H1 (cell line): Measurements from ENCODE around the gene CWC27. TPM values are rescaled to one million over a fixed set of nuclear protein-coding genes. Genes with fewer than 3 reads are reported as not detected.

Source experiments
- CTCF ChIA-PET: fragments of 300-600 bp; sonication (Branson Sonifier 250); formaldehyde crosslinking; loops from one replicate; lab custom pipeline; 2021; ENCODE audit not compliant: partially characterized antibody; lab: Charles Lee
- POLR2A ChIA-PET: fragments of 300-600 bp; sonication (Branson Sonifier 250); formaldehyde crosslinking; loops from one replicate; lab custom pipeline; 2021; ENCODE audit warnings: inconsistent platforms; ENCODE audit not compliant: partially characterized antibody; lab: Charles Lee
- DNase-seq, 2 experiments: peaks; one replicate each; pipeline versions ENCODE4 v3.0.0 to v3.0.0-alpha.2; 2010 to 2022; ENCODE audit warnings: low spot score in 2 of 2, low read depth in 1 of 2, mixed read lengths in 1 of 2
- FAIRE-seq: peaks from 2 replicates; lab custom pipeline; 2011; peaks lifted over from hg19 to GRCh38; lab: Jason Lieb, UNC
- H2AFZ ChIP-seq: 2 replicates; pipeline ENCODE4 v1.8.1; 2012; ENCODE audit warnings: low read length, inconsistent platforms
- H2AK5ac ChIP-seq: 2 replicates; pipeline ENCODE4 v1.6.1; 2013; ENCODE audit warnings: low read depth, low read length
- H2BK120ac ChIP-seq: replicated peaks from 2 replicates; pipeline ENCODE3; 2013; ENCODE audit warnings: low read depth, low read length, inconsistent platforms
- H2BK12ac ChIP-seq: 2 replicates; pipeline ENCODE4 v1.6.1; 2013; ENCODE audit warnings: low read depth, low read length
- H2BK15ac ChIP-seq: 2 replicates; pipeline ENCODE4 v1.6.1; 2013; ENCODE audit warnings: low read length
- H2BK20ac ChIP-seq: 2 replicates; pipeline ENCODE4 v1.6.1; 2013; ENCODE audit warnings: low read length
- H2BK5ac ChIP-seq: 2 replicates; pipeline ENCODE4 v1.6.1; 2013; ENCODE audit warnings: low read depth, low read length
- H3K14ac ChIP-seq: 2 replicates; pipeline ENCODE4 v1.6.1; 2013; ENCODE audit warnings: inconsistent platforms; ENCODE audit not compliant: insufficient read length
- H3K18ac ChIP-seq: 2 replicates; pipeline ENCODE4 v1.6.1; 2013; ENCODE audit warnings: low read length; ENCODE audit errors: extremely low read depth
- H3K23ac ChIP-seq: 2 replicates; pipeline ENCODE4 v1.6.1; 2013; ENCODE audit warnings: inconsistent platforms; ENCODE audit not compliant: insufficient read length
- H3K23me2 ChIP-seq: 2 replicates; pipeline ENCODE4 v1.6.1; 2013; ENCODE audit warnings: low read depth, low read length
- H3K27ac ChIP-seq: 2 replicates; pipeline ENCODE4 v1.6.1; 2011; ENCODE audit warnings: low read depth, low read length, inconsistent platforms
- H3K27me3 ChIP-seq, 4 experiments: replicated peaks in 1 of 4; 1 replicate in 1 of 4; 2 replicates in 3 of 4; pipeline versions ENCODE4 v1.6.1 to v1.8.1; 2011 to 2013; ENCODE audit warnings: low read length in 3 of 4, mild to moderate bottlenecking in 3 of 4, inconsistent platforms in 2 of 4, mixed read lengths in 2 of 4, moderate library complexity in 1 of 4; ENCODE audit not compliant: control insufficient read depth in 3 of 4, insufficient read depth in 3 of 4; ENCODE audit errors: extremely low read depth in 1 of 4
- H3K36me3 ChIP-seq, 4 experiments: 2 replicates each; pipeline versions ENCODE4 v1.6.1 to v1.8.1; 2011 to 2013; ENCODE audit warnings: mild to moderate bottlenecking in 4 of 4, low read length in 3 of 4, moderate library complexity in 2 of 4, control low read depth in 1 of 4, inconsistent platforms in 1 of 4; ENCODE audit not compliant: insufficient read depth in 4 of 4, control insufficient read depth in 2 of 4
- H3K4ac ChIP-seq: replicated peaks from 2 replicates; pipeline ENCODE3; 2013; ENCODE audit warnings: low read length, low read depth, mixed read lengths, inconsistent platforms; ENCODE audit not compliant: insufficient read length
- H3K4me1 ChIP-seq, 4 experiments: replicated peaks in 1 of 4; 1 replicate in 1 of 4; 2 replicates in 3 of 4; pipeline versions ENCODE4 v1.6.1 to v1.8.1; 2011 to 2013; ENCODE audit warnings: low read length in 3 of 4, inconsistent platforms in 2 of 4, mixed read lengths in 1 of 4; ENCODE audit not compliant: insufficient read depth in 4 of 4, control insufficient read depth in 3 of 4
- H3K4me2 ChIP-seq, 2 experiments: 2 replicates each; pipeline versions ENCODE4 v1.6.1 to v1.8.1; 2011 to 2013; ENCODE audit warnings: low read depth in 2 of 2, low read length in 2 of 2, control low read depth in 1 of 2, inconsistent platforms in 1 of 2, mild to moderate bottlenecking in 1 of 2; ENCODE audit not compliant: insufficient read depth in 1 of 2
- H3K4me3 ChIP-seq, 4 experiments: fragments of 200-600, 300-600 bp in 1 of 4; sonication (generic), shearing (Covaris generic), sonication (Bioruptor Twin) in 1 of 4; 2 replicates each; pipeline versions ENCODE4 v1.5.1 to v1.8.1; 2011 to 2016; ENCODE audit warnings: low read length in 4 of 4, low read depth in 3 of 4, control low read depth in 2 of 4, inconsistent platforms in 2 of 4, mild to moderate bottlenecking in 2 of 4, mixed read lengths in 1 of 4, moderate library complexity in 1 of 4; ENCODE audit not compliant: insufficient read depth in 2 of 4; ENCODE audit errors: extremely low read depth in 1 of 4
- H3K56ac ChIP-seq: replicated peaks from 2 replicates; pipeline ENCODE3; 2013; ENCODE audit warnings: low read depth, mild to moderate bottlenecking, mixed read lengths, low read length, inconsistent platforms; ENCODE audit not compliant: insufficient read length
- H3K79me1 ChIP-seq: 2 replicates; pipeline ENCODE4 v1.6.1; 2013; ENCODE audit warnings: low read depth, low read length, control low read depth
- H3K79me2 ChIP-seq, 2 experiments: 2 replicates each; pipeline versions ENCODE4 v1.6.1 to v1.8.1; 2012 to 2013; ENCODE audit warnings: low read length in 2 of 2, mild to moderate bottlenecking in 2 of 2, inconsistent platforms in 1 of 2; ENCODE audit not compliant: insufficient read depth in 2 of 2, control insufficient read depth in 1 of 2
- H3K9ac ChIP-seq, 4 experiments: replicated peaks in 1 of 4; 1 replicate in 1 of 4; 2 replicates in 3 of 4; pipeline versions ENCODE4 v1.6.1 to v1.8.1; 2011 to 2013; ENCODE audit warnings: low read depth in 3 of 4, low read length in 3 of 4, control low read depth in 2 of 4, mild to moderate bottlenecking in 2 of 4, moderate library complexity in 2 of 4, inconsistent platforms in 1 of 4; ENCODE audit errors: extremely low read depth in 1 of 4
- H3K9me3 ChIP-seq, 2 experiments: 2 replicates each; pipeline versions ENCODE4 v1.6.1 to v1.8.1; 2012 to 2013; ENCODE audit warnings: mild to moderate bottlenecking in 2 of 2, moderate library complexity in 2 of 2, control low read depth in 1 of 2, inconsistent platforms in 1 of 2, low read depth in 1 of 2, low read length in 1 of 2, mixed read lengths in 1 of 2; ENCODE audit not compliant: insufficient read depth in 2 of 2
- H4K20me1 ChIP-seq, 2 experiments: replicated peaks in 1 of 2; 2 replicates each; pipeline versions ENCODE3 to v1.8.1; 2011 to 2013; ENCODE audit warnings: inconsistent platforms in 2 of 2, low read length in 2 of 2, mild to moderate bottlenecking in 1 of 2; ENCODE audit not compliant: insufficient read depth in 2 of 2, control insufficient read depth in 1 of 2
- H4K5ac ChIP-seq: 2 replicates; pipeline ENCODE4 v1.6.1; 2013; ENCODE audit warnings: low read length, low read depth, mixed read lengths, inconsistent platforms; ENCODE audit not compliant: insufficient read length
- H4K8ac ChIP-seq: 2 replicates; pipeline ENCODE4 v1.8.0; 2013; ENCODE audit warnings: mild to moderate bottlenecking, moderate library complexity, low read length, inconsistent platforms; ENCODE audit not compliant: insufficient read depth; ENCODE audit errors: extremely low read depth
- H4K91ac ChIP-seq: replicated peaks from 2 replicates; pipeline ENCODE3; 2013; ENCODE audit warnings: low read length, mixed read lengths, inconsistent platforms; ENCODE audit not compliant: insufficient read length
- EGR1 ChIP-seq: IDR thresholded peaks from 2 replicates; pipeline ENCODE4 v1.6.1; 2011; ENCODE audit warnings: low read depth, low read length, borderline replicate concordance
- RBBP5 ChIP-seq: IDR thresholded peaks from 2 replicates; pipeline ENCODE4 v1.7.1; 2012; ENCODE audit warnings: low read depth, mild to moderate bottlenecking, inconsistent platforms, low read length, moderate library complexity, borderline replicate concordance
- RNF2 ChIP-seq: fragments of 200-900, 300-1000 bp; sonication (generic); IDR thresholded peaks from 2 replicates; pipeline ENCODE4 v1.7.1; 2016; ENCODE audit warnings: borderline replicate concordance, low read depth, mild to moderate bottlenecking, antibody characterized with exemption, low read length; ENCODE audit not compliant: poor library complexity, severe bottlenecking; ENCODE audit errors: missing control alignments
- SP1 ChIP-seq: IDR thresholded peaks from 2 replicates; pipeline ENCODE4 v1.6.1; 2011; ENCODE audit warnings: low read depth, low read length
- SUZ12 ChIP-seq: fragments of 200-600 bp; sonication (generic); IDR thresholded peaks from 2 replicates; pipeline ENCODE4 v1.6.1; 2012; ENCODE audit warnings: mild to moderate bottlenecking, inconsistent platforms, low read length, moderate library complexity, mixed read lengths
- TCF12 ChIP-seq: IDR thresholded peaks from 2 replicates; pipeline ENCODE4 v1.6.1; 2011; ENCODE audit warnings: low read depth, mild to moderate bottlenecking, low read length
- YY1 ChIP-seq: IDR thresholded peaks from 2 replicates; pipeline ENCODE4 v1.6.1; 2011; ENCODE audit warnings: low read depth, mild to moderate bottlenecking, low read length
- WGBS, 2 experiments: shearing (Covaris generic) in 1 of 2; methylation state at CpG; one replicate each; pipeline versions ENCODE4 v1.1.6 to v1.1.7; 2013 to 2015; ENCODE audit warnings: low lambda C conversion rate in 2 of 2, mixed read lengths in 2 of 2, inconsistent platforms in 1 of 2, low coverage in 1 of 2, missing lambda C conversion rate in 1 of 2; ENCODE audit not compliant: insufficient replicate concordance in 2 of 2, insufficient coverage in 1 of 2, insufficient read length in 1 of 2; ENCODE audit errors: extremely low coverage in 1 of 2, missing lambda C conversion rate in 1 of 2; 5-methylcytosine and 5-hydroxymethylcytosine counted together
- polyA plus RNA-seq, 7 experiments: library from polyadenylated mRNA; depleted of rRNA in 3 of 7; stranded (reverse) in 5 of 7; unstranded in 2 of 7; fragments of >200 nt in 5 of 7; fragments of 200-250 nt in 2 of 7; gene quantifications; 1 replicate in 5 of 7; 2 replicates in 1 of 7; 4 replicates in 1 of 7; pipeline versions ENCODE4 v1.2.1 to v1.2.3, GENCODE V29; 2011 to 2013; ENCODE audit warnings: missing spikeins in 2 of 7, mixed read lengths in 2 of 7
- total RNA-seq: library from RNA; stranded (reverse); fragmentation: NEBNext Ultra II Directional; extraction: Animal tissue kit (Norgen Biotek cat#: 25700); gene quantifications from 2 replicates; pipeline ENCODE4 v1.2.1, GENCODE V29; 2021

The CWC27 gene
- total and polyA plus RNA-seq, 2 of the 8 experiments (the other 6 are each of a cell fraction or from before 2014, with no cell fraction given) = 24.9 to 43.4 TPM

GRCh38 chr5:64854855-64855254 lies 86.1 kb downstream of the CWC27 start:
- Histone ChIP-seq H3K27me3 (no peaks in the 10 kb centered on the region), H2AK5ac (no peak overlapping the region), H2AFZ (no peak overlapping the region), H2BK12ac (no peak overlapping the region), H3K18ac (no peak overlapping the region), H2BK120ac (no peak overlapping the region), H2BK5ac (no peak overlapping the region), H3K23me2 (no peaks in the 10 kb centered on the region), H3K4ac (no peak overlapping the region), H3K36me3 (no peaks in the 10 kb centered on the region), H3K9me3 (no peaks in the 10 kb centered on the region), H3K27ac (no peak overlapping the region), H3K23ac (no peak overlapping the region), H3K4me1 (no peaks in the 10 kb centered on the region), H2BK20ac (no peak overlapping the region), H4K8ac (no peak overlapping the region), H3K14ac (no peak overlapping the region), H4K91ac (no peak overlapping the region), H3K79me2 (no peaks in the 10 kb centered on the region), H3K56ac (no peak overlapping the region), H2BK15ac (no peak overlapping the region), H4K5ac (no peak overlapping the region), H3K9ac (no peak overlapping the region), H3K4me3 (no peak overlapping the region), H3K4me2 (no peak overlapping the region), H4K20me1 (no peaks in the 10 kb centered on the region), H3K79me1 (no peaks in the 10 kb centered on the region)
- DNase-seq = no peak
- WGBS, 2 experiments = 84% methylated on average over 1 of the region's 1 CpG; no CpG with 5 or more reads in 1 of the 2 experiments
- ChIA-PET CTCF (no interaction called here), POLR2A (no interaction called here)
- TF ChIP-seq SP1 = no peak
- no peak for TF ChIP-seq YY1
- no peak for TF ChIP-seq RNF2
- TF ChIP-seq EGR1 = no peak
- TF ChIP-seq TCF12 = no peak
- no peak for TF ChIP-seq SUZ12
- TF ChIP-seq RBBP5 = no peak
- no peak for FAIRE-seq
